Astrocyte of the spinal cord (primary cell): ENCODE data around the gene ITGAL.
A peak's percentile ranks its signal among the peaks of the same experiment; 100 is the strongest.

Experiments
- DNase-seq: peaks from one replicate; pipeline ENCODE4 v3.0.0; 2011; ENCODE audit warnings: low read depth, low spot score
- H3K4me3 ChIP-seq: 2 replicates; pipeline ENCODE4 v1.5.1; 2011; ENCODE audit warnings: low read depth, mild to moderate bottlenecking, low read length, moderate library complexity
- CTCF ChIP-seq: IDR thresholded peaks from 2 replicates; pipeline ENCODE4 v1.5.1; 2012; ENCODE audit warnings: low read depth, mild to moderate bottlenecking, low read length, inconsistent platforms
- in situ Hi-C: cut with HindIII; loops from 2 replicates; pipeline ENCODE4 v1.10.0; 2017; ENCODE audit warnings: low sequenced_read_pairs

Gene ITGAL

GRCh38 chr16:30569281-30569680, 96.7 kb downstream of the ITGAL start:
- no peak for TF ChIP-seq CTCF
- no peak for DNase-seq
- in situ Hi-C loops = no loop called here
- no peak overlapping the region for H3K4me3 ChIP-seq

- in situ Hi-C loops = no loop called here
- TF ChIP-seq CTCF = no peak
- no peak overlapping the region for H3K4me3 ChIP-seq
- DNase-seq = no peak
These were observed 97.4 kb downstream of the ITGAL start for GRCh38 chr16:30569746-30570635.

GRCh38 chr16:30570636-30571444, 98.3 kb downstream of the ITGAL start:
- TF ChIP-seq CTCF = no peak
- peak overlapping the region; percentile 63 for H3K4me3 ChIP-seq
- peak; percentile 31 for DNase-seq
- in situ Hi-C loops = no loop called here

- TF ChIP-seq CTCF = no peak
- DNase-seq = peak; percentile 99
- peak within 1 kb of the TSS; percentile 63 for H3K4me3 ChIP-seq
- in situ Hi-C loops = no loop called here
These were observed 99.1 kb downstream of the ITGAL start, which contains the start of gene ZNF688 for GRCh38 chr16:30571445-30572322. Gene ZNF688 (minus strand): TSS chr16:30571714. CDS start chr16:30571629, 85 bp downstream.
